ENCODE measurements around the gene RAD1.

DNA sequence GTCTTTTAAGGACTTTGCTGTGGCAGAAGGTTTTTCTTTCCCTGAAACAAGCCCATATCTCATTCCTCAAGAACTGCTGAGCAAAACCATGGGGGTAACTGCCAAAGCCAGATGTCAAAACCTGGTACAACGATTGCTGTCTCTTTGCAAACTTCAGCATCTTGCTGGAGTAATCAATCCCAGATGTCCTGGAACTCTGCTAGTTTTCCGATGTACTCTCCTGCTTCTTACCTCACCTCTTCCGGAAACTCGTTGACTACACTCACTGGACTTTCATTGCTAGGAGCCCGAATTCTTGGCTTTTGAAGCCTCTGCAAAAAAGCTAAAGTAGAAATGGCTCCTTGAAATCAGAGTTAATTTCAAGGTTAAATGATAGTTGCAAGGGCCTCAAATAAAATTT, 23.3 kb downstream of the RAD1 start:
- TF ChIP-seq CTCF (IDR thresholded peaks at IDR 0.05; ENCODE audit: control extremely low read depth in 1 of 3, insufficient read depth in 1 of 3, low read depth in 1 of 3, low read length in 3 of 3) (no peak), EZH2 (IDR thresholded peaks at IDR 0.05; ENCODE audit: low read depth, low read length, severe bottlenecking) (no peak), CHD1 (IDR thresholded peaks at IDR 0.05; ENCODE audit: low read depth, low read length) (no peak), RFX5 (IDR thresholded peaks at IDR 0.05; ENCODE audit: borderline replicate concordance, low read depth, low read length) (no peak), KDM1A (IDR thresholded peaks at IDR 0.05; ENCODE audit: borderline replicate concordance, low read length) (no peak), TCF12 (IDR thresholded peaks at IDR 0.05; ENCODE audit: low read depth, low read length) (no peak)

Data from H1 (cell line).